GM12878 (cell line): ENCODE data around the gene SLC10A4. TPM values are rescaled to one million over a fixed set of nuclear protein-coding genes. Genes with fewer than 3 reads are reported as not detected.

Source experiments
- BCLAF1 ChIP-seq: fragments of 450-650 bp; IDR thresholded peaks from 2 replicates; pipeline ENCODE4 v1.6.1; 2017; ENCODE audit warnings: antibody characterized with exemption, mild to moderate bottlenecking, moderate library complexity
- MLLT1 ChIP-seq: fragments of 450-650 bp; IDR thresholded peaks from 2 replicates; pipeline ENCODE4 v1.6.1; 2016; ENCODE audit warnings: mild to moderate bottlenecking
- NR2C2 ChIP-seq: IDR thresholded peaks from 2 replicates; pipeline ENCODE4 v1.6.1; 2011; ENCODE audit warnings: borderline replicate concordance, low read depth; ENCODE audit not compliant: control insufficient read depth, insufficient read length
- RAD51 ChIP-seq: fragments of 450-650 bp; IDR thresholded peaks from 2 replicates; pipeline ENCODE4 v1.6.1; 2016; ENCODE audit warnings: moderate library complexity, mild to moderate bottlenecking, inconsistent platforms
- RBBP5 ChIP-seq: fragments of 200-600 bp; sonication (generic); conservative IDR thresholded peaks from 2 replicates; pipeline ENCODE4 v1.6.1; 2016
- ZBTB4 ChIP-seq: fragments of 450-650 bp; formaldehyde crosslinking; IDR thresholded peaks from 2 replicates; pipeline ENCODE4 v1.4.0; 2022; ENCODE audit warnings: mild to moderate bottlenecking, moderate library complexity
- polyA plus RNA-seq, 11 experiments: library from polyadenylated mRNA; depleted of rRNA in 4 of 11; unstranded in 6 of 11; stranded (reverse) in 5 of 11; fragments of >200 nt; fragmentation: Nextera tagmentation in 4 of 11; fragmentation: Illumina TruSeq in 1 of 11; extraction: Ambion mirVana in 4 of 11; extraction: Trizol in 1 of 11; gene quantifications; 1 replicate in 1 of 11; 2 replicates in 10 of 11; pipeline versions ENCODE4 v1.2.1 to v1.2.3, GENCODE V29; 2011 to 2016; ENCODE audit warnings: inconsistent platforms in 2 of 11, missing spikeins in 2 of 11, low read depth in 1 of 11
- total RNA-seq, 4 experiments: library from RNA; depleted of rRNA in 3 of 4; stranded (reverse); fragments of >200 nt in 3 of 4; fragmentation: Illumina TruSeq in 1 of 4; extraction: Trizol in 1 of 4; gene quantifications; 2 replicates each; pipeline versions ENCODE4 v1.2.1 to v1.2.3, GENCODE V29; 2013 to 2021

The SLC10A4 gene
- total and polyA plus RNA-seq, 10 of the 15 experiments (the other 5 are each of a cell fraction or from before 2014, with no cell fraction given) = 0.12 TPM; not detected in 9

GRCh38 chr4:48478273-48478672 lies 4.9 kb upstream of the SLC10A4 start (continued):
- TF ChIP-seq ZBTB4 = no peak
- TF ChIP-seq BCLAF1 = no peak
- no peak for TF ChIP-seq RAD51
- TF ChIP-seq MLLT1 = no peak
- TF ChIP-seq RBBP5 = no peak
- no peak for TF ChIP-seq NR2C2
- TF ChIP-seq, all 136 proteins: peak for 0
